Lower leg skin (tissue), 3 donors: ENCODE data around the gene SLC9A9.

Source experiments
- POLR2A ChIP-seq, 2 donors: fragments of 450-650 bp; IDR thresholded peaks; one replicate each; pipeline ENCODE4 v1.6.1; 2016 to 2017; ENCODE audit warnings: antibody characterized with exemption in 2 of 2, mild to moderate bottlenecking in 1 of 2, moderate library complexity in 1 of 2
- TF ChIP-seq, protein P1 (sequence below), 3 donors: fragments of 450-650 bp; IDR thresholded peaks; one replicate each; pipeline ENCODE4 v1.5.1; 2016; ENCODE audit warnings: antibody characterized with exemption in 3 of 3, mild to moderate bottlenecking in 3 of 3, moderate library complexity in 2 of 3

DNA sequence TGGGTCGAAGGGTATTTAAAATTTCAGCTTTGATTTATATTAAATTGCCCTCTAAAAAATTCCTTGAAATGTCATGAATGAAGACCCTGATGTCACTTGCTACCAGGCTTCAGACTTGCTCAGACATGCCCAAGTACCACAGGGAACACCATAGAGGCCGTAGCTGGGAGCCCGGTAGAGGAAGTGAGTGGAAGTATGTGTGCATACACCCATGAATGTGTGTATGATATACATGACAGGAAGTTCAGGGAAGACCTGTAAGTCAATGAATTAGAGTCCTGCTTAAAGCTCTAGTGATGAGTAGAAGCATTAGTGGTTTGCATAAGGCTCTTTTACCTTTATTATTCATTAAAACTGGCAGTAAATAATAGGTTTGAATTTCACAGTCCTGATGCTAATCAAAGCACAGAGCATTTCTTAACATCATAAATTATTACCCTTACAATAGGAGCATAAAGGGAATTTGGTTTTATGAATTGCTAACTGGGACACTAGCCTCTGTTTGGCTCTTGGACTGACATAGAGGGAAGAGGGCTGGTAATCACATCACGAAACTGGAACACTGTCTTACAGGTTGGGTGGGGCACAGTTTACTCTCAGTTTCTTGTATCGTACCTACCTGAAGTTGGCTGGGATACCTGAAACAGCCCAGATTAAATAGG lies 584.3 kb downstream of the SLC9A9 start:
- TF ChIP-seq, protein P1, sequence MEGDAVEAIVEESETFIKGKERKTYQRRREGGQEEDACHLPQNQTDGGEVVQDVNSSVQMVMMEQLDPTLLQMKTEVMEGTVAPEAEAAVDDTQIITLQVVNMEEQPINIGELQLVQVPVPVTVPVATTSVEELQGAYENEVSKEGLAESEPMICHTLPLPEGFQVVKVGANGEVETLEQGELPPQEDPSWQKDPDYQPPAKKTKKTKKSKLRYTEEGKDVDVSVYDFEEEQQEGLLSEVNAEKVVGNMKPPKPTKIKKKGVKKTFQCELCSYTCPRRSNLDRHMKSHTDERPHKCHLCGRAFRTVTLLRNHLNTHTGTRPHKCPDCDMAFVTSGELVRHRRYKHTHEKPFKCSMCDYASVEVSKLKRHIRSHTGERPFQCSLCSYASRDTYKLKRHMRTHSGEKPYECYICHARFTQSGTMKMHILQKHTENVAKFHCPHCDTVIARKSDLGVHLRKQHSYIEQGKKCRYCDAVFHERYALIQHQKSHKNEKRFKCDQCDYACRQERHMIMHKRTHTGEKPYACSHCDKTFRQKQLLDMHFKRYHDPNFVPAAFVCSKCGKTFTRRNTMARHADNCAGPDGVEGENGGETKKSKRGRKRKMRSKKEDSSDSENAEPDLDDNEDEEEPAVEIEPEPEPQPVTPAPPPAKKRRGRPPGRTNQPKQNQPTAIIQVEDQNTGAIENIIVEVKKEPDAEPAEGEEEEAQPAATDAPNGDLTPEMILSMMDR (IDR thresholded peaks at IDR 0.05) = no peak
- TF ChIP-seq POLR2A (IDR thresholded peaks at IDR 0.05) = no peak
